DMS 273 (cell line): ENCODE results near the gene ZNF746.

Experiments used
- DNase-seq: peaks from one replicate; lab custom pipeline; 2025; ENCODE audit not compliant: unreplicated experiment; lab: John Stamatoyannopoulos, UW

The ZNF746 gene

DNA sequence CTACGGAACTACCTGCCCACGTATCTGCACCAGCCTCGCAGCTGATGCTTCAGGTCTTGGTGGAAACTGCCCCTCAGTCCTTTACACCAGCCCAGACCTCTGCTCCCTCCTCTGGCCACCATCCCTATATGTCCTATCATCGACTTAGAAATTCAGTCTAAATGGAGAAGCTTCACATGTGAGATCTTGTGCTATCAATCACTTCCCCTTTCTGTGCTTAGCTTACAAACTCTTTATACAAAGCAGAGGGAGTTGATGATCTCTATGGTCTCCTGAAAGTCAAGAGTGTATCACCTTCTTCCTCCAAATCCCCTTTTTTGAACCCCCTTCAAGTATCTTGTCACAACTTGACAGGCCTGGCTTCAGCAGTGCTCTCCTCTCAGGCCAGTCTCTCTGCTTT lies 67.4 kb downstream of the ZNF746 start:
- no peak for DNase-seq

- no peak for DNase-seq
Measured at GRCh38 chr7:149427893-149428292, 69.7 kb downstream of the ZNF746 start.

GRCh38 chr7:149427096-149427680 lies 70.4 kb downstream of the ZNF746 start:
- no peak for DNase-seq

- DNase-seq = no peak
Measured at GRCh38 chr7:149423449-149424110, 74.0 kb downstream of the ZNF746 start.

DNA sequence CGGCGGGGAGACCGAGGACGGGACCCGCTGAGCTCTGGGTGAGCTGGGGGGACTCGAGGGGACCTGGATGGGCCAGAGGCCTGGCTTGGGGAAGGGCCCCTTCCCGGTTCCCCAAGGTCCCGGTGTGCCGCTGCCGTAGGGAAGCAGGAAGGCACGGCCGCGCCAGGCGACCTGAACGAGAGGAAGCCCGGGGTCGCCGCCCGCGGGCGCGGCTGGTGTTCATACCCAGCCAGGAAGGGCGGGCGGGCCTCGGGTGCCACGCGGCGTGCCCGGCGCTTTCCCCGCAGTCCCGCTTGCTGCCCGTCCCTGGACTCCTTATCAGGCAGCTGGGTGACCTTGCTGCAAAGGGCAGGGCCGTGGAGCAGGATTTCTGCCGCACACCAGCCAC lies 74.7 kb downstream of the ZNF746 start:
- DNase-seq = no peak
